ENCODE results near the gene LMNTD2. TPM values are rescaled to one million over a fixed set of nuclear protein-coding genes. Genes with fewer than 3 reads are reported as not detected.
A peak's percentile ranks its signal among the peaks of the same experiment; 100 is the strongest.

LMNTD2 gene
- total RNA-seq, 2 donors from 2014 or later: 8.7 to 19.2 TPM

DNA sequence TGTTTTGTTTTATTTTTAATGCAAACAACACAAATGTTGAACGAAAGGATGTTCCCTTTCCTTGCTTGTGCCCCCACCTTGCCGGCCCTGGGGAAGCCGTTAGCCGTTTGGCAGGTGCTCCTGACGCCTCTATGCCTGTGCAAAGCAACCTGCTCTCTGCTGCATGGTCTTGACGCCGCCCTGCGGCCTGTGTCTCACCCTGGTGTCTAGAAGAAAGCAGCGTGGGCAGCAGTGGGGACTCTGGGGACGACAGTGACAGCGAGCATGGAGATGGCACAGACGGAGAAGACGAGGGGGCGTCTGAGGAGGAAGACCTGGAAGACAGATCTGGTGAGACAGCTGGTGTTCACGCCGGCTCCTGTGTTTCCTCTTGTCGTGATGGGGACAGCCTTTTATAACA is 21.2 kb upstream of the LMNTD2 start:
- intact Hi-C loops (cut with DNase I): no loop called here
- H3K27ac ChIP-seq: no peak overlapping the region
- no peaks in the 10 kb centered on the region for H3K9me3 ChIP-seq
- no peak for DNase-seq (ENCODE audit: low spot score)
- H3K4me1 ChIP-seq (replicated peaks): peaks cover 11% of the 10 kb centered on the region
- no peaks in the 10 kb centered on the region for H3K27me3 ChIP-seq (replicated peaks; ENCODE audit: insufficient read depth)
- 72% methylated on average over 17 of the region's 17 CpGs for WGBS
- peaks cover 4 to 13% of the 10 kb centered on the region in 2 donors for H3K36me3 ChIP-seq
- no peak overlapping the region for H3K4me3 ChIP-seq
- TF ChIP-seq, protein P1, sequence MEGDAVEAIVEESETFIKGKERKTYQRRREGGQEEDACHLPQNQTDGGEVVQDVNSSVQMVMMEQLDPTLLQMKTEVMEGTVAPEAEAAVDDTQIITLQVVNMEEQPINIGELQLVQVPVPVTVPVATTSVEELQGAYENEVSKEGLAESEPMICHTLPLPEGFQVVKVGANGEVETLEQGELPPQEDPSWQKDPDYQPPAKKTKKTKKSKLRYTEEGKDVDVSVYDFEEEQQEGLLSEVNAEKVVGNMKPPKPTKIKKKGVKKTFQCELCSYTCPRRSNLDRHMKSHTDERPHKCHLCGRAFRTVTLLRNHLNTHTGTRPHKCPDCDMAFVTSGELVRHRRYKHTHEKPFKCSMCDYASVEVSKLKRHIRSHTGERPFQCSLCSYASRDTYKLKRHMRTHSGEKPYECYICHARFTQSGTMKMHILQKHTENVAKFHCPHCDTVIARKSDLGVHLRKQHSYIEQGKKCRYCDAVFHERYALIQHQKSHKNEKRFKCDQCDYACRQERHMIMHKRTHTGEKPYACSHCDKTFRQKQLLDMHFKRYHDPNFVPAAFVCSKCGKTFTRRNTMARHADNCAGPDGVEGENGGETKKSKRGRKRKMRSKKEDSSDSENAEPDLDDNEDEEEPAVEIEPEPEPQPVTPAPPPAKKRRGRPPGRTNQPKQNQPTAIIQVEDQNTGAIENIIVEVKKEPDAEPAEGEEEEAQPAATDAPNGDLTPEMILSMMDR (IDR thresholded peaks at IDR 0.05): no peak
- TF ChIP-seq POLR2A (IDR thresholded peaks at IDR 0.05): no peak

DNA sequence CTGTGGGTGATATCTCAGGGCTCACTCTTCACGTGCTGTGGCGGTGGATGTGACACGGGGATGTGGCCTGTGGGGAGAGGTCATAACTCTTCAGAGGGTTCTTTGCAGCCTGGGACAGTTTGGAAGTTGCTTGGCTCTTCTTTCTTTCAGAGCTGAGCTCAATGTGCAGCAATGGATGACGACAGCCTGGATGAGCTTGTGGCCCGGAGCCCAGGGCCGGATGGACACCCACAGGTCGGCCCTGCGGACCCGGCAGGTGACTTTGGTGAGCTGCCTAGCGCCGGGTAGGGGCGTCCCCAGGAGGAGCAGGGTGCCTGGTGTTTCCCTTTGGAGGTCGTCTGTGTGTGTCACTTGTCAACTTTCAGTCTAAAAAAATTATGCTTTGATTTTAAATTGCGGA is 20.8 kb upstream of the LMNTD2 start:
- H3K9me3 ChIP-seq: no peaks in the 10 kb centered on the region
- no peak for DNase-seq (ENCODE audit: low spot score)
- intact Hi-C loops (cut with DNase I): no loop called here
- no peaks in the 10 kb centered on the region for H3K27me3 ChIP-seq (replicated peaks; ENCODE audit: insufficient read depth)
- peaks cover 11% of the 10 kb centered on the region for H3K4me1 ChIP-seq (replicated peaks)
- no peak overlapping the region for H3K4me3 ChIP-seq
- no peak overlapping the region for H3K27ac ChIP-seq
- no peak for TF ChIP-seq POLR2A (IDR thresholded peaks at IDR 0.05)
- TF ChIP-seq, protein P1 (IDR thresholded peaks at IDR 0.05): no peak
- no peak for TF ChIP-seq POLR2AphosphoS5 (IDR thresholded peaks at IDR 0.05)
- WGBS: 76% methylated on average over 14 of the region's 14 CpGs
- peaks cover 4 to 13% of the 10 kb centered on the region in 2 donors for H3K36me3 ChIP-seq

DNA sequence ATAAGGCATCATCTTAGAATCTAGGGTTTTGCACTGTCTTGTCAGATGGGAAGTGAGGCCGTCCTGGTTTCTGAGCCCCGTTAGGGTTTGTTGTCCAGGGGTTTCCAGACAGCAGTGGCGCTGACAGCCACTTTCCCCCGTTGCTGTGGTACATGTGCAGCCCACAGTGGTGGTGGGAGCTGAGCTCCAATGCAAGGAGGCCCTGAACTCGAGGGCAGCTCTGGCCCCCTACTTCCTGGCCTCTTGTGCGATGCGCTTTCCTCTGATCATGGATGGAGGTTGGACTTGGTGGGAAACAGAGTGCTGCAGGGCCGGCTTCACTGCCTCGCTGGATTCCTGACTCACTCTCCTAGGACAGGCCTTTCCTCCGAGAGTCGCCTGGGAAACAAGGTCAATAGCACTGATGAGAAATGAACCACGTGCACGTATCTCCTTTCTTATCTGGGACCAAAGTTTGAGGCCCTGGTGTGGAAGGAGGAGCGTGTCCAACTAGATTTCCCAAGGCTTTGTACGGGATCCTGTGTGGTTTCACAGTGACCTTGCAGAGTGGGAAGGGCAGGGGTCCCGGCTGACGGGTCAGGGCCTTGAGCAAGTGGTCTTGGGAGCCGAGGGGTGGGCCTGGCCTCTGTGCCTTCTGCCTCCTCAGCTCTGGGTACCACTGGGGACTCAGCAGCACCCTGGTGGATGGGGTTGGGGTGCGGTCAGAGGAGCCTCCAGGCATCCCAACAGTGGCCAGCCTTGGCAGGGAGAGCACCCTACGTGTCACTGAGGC is 19.5 kb upstream of the LMNTD2 start:
- H3K9me3 ChIP-seq: no peaks in the 10 kb centered on the region
- no peaks in the 10 kb centered on the region for H3K27me3 ChIP-seq (replicated peaks; ENCODE audit: insufficient read depth)
- TF ChIP-seq POLR2A (IDR thresholded peaks at IDR 0.05) (no peak), POLR2AphosphoS5 (IDR thresholded peaks at IDR 0.05) (no peak)
- TF ChIP-seq, protein P1 (IDR thresholded peaks at IDR 0.05): no peak
- H3K36me3 ChIP-seq: peaks cover 4 to 13% of the 10 kb centered on the region in 2 donors
- intact Hi-C loops (cut with DNase I): no loop called here
- H3K27ac ChIP-seq: no peak overlapping the region
- no peak overlapping the region for H3K4me3 ChIP-seq
- WGBS: 76% methylated on average over 20 of the region's 20 CpGs
- peaks cover 15% of the 10 kb centered on the region for H3K4me1 ChIP-seq (replicated peaks)
- no peak for DNase-seq (ENCODE audit: low spot score)

- intact Hi-C loops (cut with DNase I): no loop called here
- H3K27ac ChIP-seq: no peak overlapping the region
- no peaks in the 10 kb centered on the region for H3K27me3 ChIP-seq (replicated peaks; ENCODE audit: insufficient read depth)
- H3K4me3 ChIP-seq: peak overlapping the region in 1 of 2 donors; percentile 59
- no peaks in the 10 kb centered on the region for H3K9me3 ChIP-seq
- 61% methylated on average over 21 of the region's 21 CpGs for WGBS
- TF ChIP-seq POLR2A (IDR thresholded peaks at IDR 0.05): no peak
- no peak for TF ChIP-seq POLR2AphosphoS5 (IDR thresholded peaks at IDR 0.05)
- TF ChIP-seq, protein P1 (IDR thresholded peaks at IDR 0.05): no peak
- H3K36me3 ChIP-seq: peaks cover 0 to 6% of the 10 kb centered on the region in 2 donors
- H3K4me1 ChIP-seq (replicated peaks): peaks cover 18% of the 10 kb centered on the region
- no peak for DNase-seq (ENCODE audit: low spot score)
Measured at GRCh38 chr11:578276-579035, 17.9 kb upstream of the LMNTD2 start.
